ENCODE measurements around the gene ADAMTS2. TPM values are rescaled to one million over a fixed set of nuclear protein-coding genes. Genes with fewer than 3 reads are reported as not detected.

ADAMTS2 gene
- total and polyA plus RNA-seq, 4 experiments from 2014 or later: 0.07 TPM; not detected in 3

GRCh38 chr5:179233909-179234562 lies 111.2 kb downstream of the ADAMTS2 start:
- ChIA-PET POLR2A (ENCODE audit: partially characterized antibody) (no interaction called here), CTCF (ENCODE audit: partially characterized antibody) (no interaction called here)
- Histone ChIP-seq H3K9me3 (ENCODE audit: control insufficient read depth in 1 of 2, low read length in 2 of 2) (no peaks in the 10 kb centered on the region), H3K4me3 (ENCODE audit: low read length in 2 of 2) (no peak overlapping the region), H3K36me3 (ENCODE audit: insufficient read depth, low read length) (no peaks in the 10 kb centered on the region), H3K4me1 (ENCODE audit: insufficient read depth, low read length) (no peaks in the 10 kb centered on the region), H3K27me3 (ENCODE audit: insufficient read depth, low read length) (no peaks in the 10 kb centered on the region), H3K27ac (ENCODE audit: low read depth, low read length) (no peak overlapping the region)
- Mint-ChIP-seq H3K27me3 (peaks cover 1 to 4% of the 10 kb centered on the region in 2 donors), H3K27ac (no peak overlapping the region), H3K9me3 (peaks cover 0 to 14% (median 3%) of the 10 kb centered on the region in 8 donors), H3K36me3 (no peaks in the 10 kb centered on the region), H3K4me3 (no peak overlapping the region), H3K4me1 (no peaks in the 10 kb centered on the region)
- no peak for DNase-seq
- intact Hi-C loops (cut with micrococcal nuclease): no loop called here

- H3K36me3 ChIP-seq (ENCODE audit: insufficient read depth, low read length): no peaks in the 10 kb centered on the region
- DNase-seq: no peak
- H3K27me3 ChIP-seq (ENCODE audit: insufficient read depth, low read length): no peaks in the 10 kb centered on the region
- H3K4me1 ChIP-seq (ENCODE audit: insufficient read depth, low read length): no peaks in the 10 kb centered on the region
- H3K27me3 Mint-ChIP-seq: peaks cover 0 to 2% of the 10 kb centered on the region in 2 donors
- no peak overlapping the region for H3K27ac ChIP-seq (ENCODE audit: low read depth, low read length)
- H3K4me1 Mint-ChIP-seq: no peaks in the 10 kb centered on the region
- intact Hi-C loops (cut with micrococcal nuclease): no loop called here
- H3K27ac Mint-ChIP-seq: no peak overlapping the region
- peaks cover 0 to 11% (median 1%) of the 10 kb centered on the region in 8 donors for H3K9me3 Mint-ChIP-seq
- no peaks in the 10 kb centered on the region for H3K36me3 Mint-ChIP-seq
- no peak overlapping the region for H3K4me3 ChIP-seq (ENCODE audit: low read length in 2 of 2)
- no peaks in the 10 kb centered on the region for H3K9me3 ChIP-seq (ENCODE audit: control insufficient read depth in 1 of 2, low read length in 2 of 2)
- ChIA-PET POLR2A (ENCODE audit: partially characterized antibody) (no interaction called here), CTCF (ENCODE audit: partially characterized antibody) (no interaction called here)
- H3K4me3 Mint-ChIP-seq: no peak overlapping the region
Observed at GRCh38 chr5:179232091-179232735, 113.0 kb downstream of the ADAMTS2 start.

GRCh38 chr5:179231309-179231708 lies 114.0 kb downstream of the ADAMTS2 start:
- POLR2A ChIA-PET (ENCODE audit: partially characterized antibody): no interaction called here
- DNase-seq: no peak
- Mint-ChIP-seq H3K4me1 (no peaks in the 10 kb centered on the region), H3K27ac (no peak overlapping the region), H3K9me3 (peaks cover 0 to 6% (median under 1%) of the 10 kb centered on the region in 8 donors), H3K4me3 (no peak overlapping the region), H3K36me3 (no peaks in the 10 kb centered on the region), H3K27me3 (peaks cover 2 to 4% of the 10 kb centered on the region in 2 donors)
- CTCF ChIA-PET (ENCODE audit: partially characterized antibody): no interaction called here
- H3K4me3 ChIP-seq (ENCODE audit: low read length in 2 of 2): no peak overlapping the region
- no peaks in the 10 kb centered on the region for H3K27me3 ChIP-seq (ENCODE audit: insufficient read depth, low read length)
- H3K27ac ChIP-seq (ENCODE audit: low read depth, low read length): no peak overlapping the region
- H3K9me3 ChIP-seq (ENCODE audit: control insufficient read depth in 1 of 2, low read length in 2 of 2): no peaks in the 10 kb centered on the region
- H3K4me1 ChIP-seq (ENCODE audit: insufficient read depth, low read length): no peaks in the 10 kb centered on the region
- intact Hi-C loops (cut with micrococcal nuclease): no loop called here
- no peaks in the 10 kb centered on the region for H3K36me3 ChIP-seq (ENCODE audit: insufficient read depth, low read length)

- CTCF ChIA-PET (ENCODE audit: partially characterized antibody): no interaction called here
Observed at GRCh38 chr5:179230061-179230461, 115.2 kb downstream of the ADAMTS2 start.

GRCh38 chr5:179229331-179229831 lies 115.9 kb downstream of the ADAMTS2 start:
- no peaks in the 10 kb centered on the region for H3K36me3 ChIP-seq (ENCODE audit: insufficient read depth, low read length)
- Mint-ChIP-seq H3K4me1 (no peaks in the 10 kb centered on the region), H3K36me3 (no peaks in the 10 kb centered on the region), H3K27ac (no peak overlapping the region), H3K27me3 (peaks cover 0 to 4% of the 10 kb centered on the region in 2 donors), H3K9me3 (peaks cover 0 to 5% (median 0%) of the 10 kb centered on the region in 8 donors), H3K4me3 (no peak overlapping the region)
- H3K4me1 ChIP-seq (ENCODE audit: insufficient read depth, low read length): no peaks in the 10 kb centered on the region
- no peaks in the 10 kb centered on the region for H3K27me3 ChIP-seq (ENCODE audit: insufficient read depth, low read length)
- H3K9me3 ChIP-seq (ENCODE audit: control insufficient read depth in 1 of 2, low read length in 2 of 2): no peaks in the 10 kb centered on the region
- no peak overlapping the region for H3K27ac ChIP-seq (ENCODE audit: low read depth, low read length)
- H3K4me3 ChIP-seq (ENCODE audit: low read length in 2 of 2): no peak overlapping the region
- POLR2A ChIA-PET (ENCODE audit: partially characterized antibody): no interaction called here
- intact Hi-C loops (cut with micrococcal nuclease): no loop called here
- CTCF ChIA-PET (ENCODE audit: partially characterized antibody): no interaction called here
- DNase-seq: no peak

More at GRCh38 chr5:179230061-179230461, 115.2 kb downstream of the ADAMTS2 start:
- DNase-seq: no peak
- no peaks in the 10 kb centered on the region for H3K9me3 ChIP-seq (ENCODE audit: control insufficient read depth in 1 of 2, low read length in 2 of 2)
- peaks cover 2 to 4% of the 10 kb centered on the region in 2 donors for H3K27me3 Mint-ChIP-seq
- H3K4me1 Mint-ChIP-seq: no peaks in the 10 kb centered on the region
- H3K36me3 Mint-ChIP-seq: no peaks in the 10 kb centered on the region
- POLR2A ChIA-PET (ENCODE audit: partially characterized antibody): no interaction called here
- H3K27ac ChIP-seq (ENCODE audit: low read depth, low read length): no peak overlapping the region
- no peaks in the 10 kb centered on the region for H3K36me3 ChIP-seq (ENCODE audit: insufficient read depth, low read length)
- H3K27me3 ChIP-seq (ENCODE audit: insufficient read depth, low read length): no peaks in the 10 kb centered on the region
- no peaks in the 10 kb centered on the region for H3K4me1 ChIP-seq (ENCODE audit: insufficient read depth, low read length)
- peaks cover 0 to 1% (median 0%) of the 10 kb centered on the region in 8 donors for H3K9me3 Mint-ChIP-seq
- intact Hi-C loops (cut with micrococcal nuclease): no loop called here
- no peak overlapping the region for H3K27ac Mint-ChIP-seq
- no peak overlapping the region for H3K4me3 Mint-ChIP-seq
- no peak overlapping the region for H3K4me3 ChIP-seq (ENCODE audit: low read length in 2 of 2)

GRCh38 chr5:179228341-179229121 lies 116.7 kb downstream of the ADAMTS2 start:
- Mint-ChIP-seq H3K27me3 (peaks cover 0 to 4% of the 10 kb centered on the region in 2 donors), H3K4me1 (no peaks in the 10 kb centered on the region), H3K9me3 (peaks cover 0 to 7% (median under 1%) of the 10 kb centered on the region in 8 donors), H3K27ac (no peak overlapping the region), H3K4me3 (no peak overlapping the region), H3K36me3 (peaks cover 0 to 3% of the 10 kb centered on the region in 2 donors)
- H3K4me1 ChIP-seq (ENCODE audit: insufficient read depth, low read length): no peaks in the 10 kb centered on the region
- no peak overlapping the region for H3K4me3 ChIP-seq (ENCODE audit: low read length in 2 of 2)
- no peaks in the 10 kb centered on the region for H3K36me3 ChIP-seq (ENCODE audit: insufficient read depth, low read length)
- H3K27me3 ChIP-seq (ENCODE audit: insufficient read depth, low read length): no peaks in the 10 kb centered on the region
- POLR2A ChIA-PET (ENCODE audit: partially characterized antibody): no interaction called here
- intact Hi-C loops (cut with micrococcal nuclease): no loop called here
- CTCF ChIA-PET (ENCODE audit: partially characterized antibody): no interaction called here
- no peak for DNase-seq
- no peaks in the 10 kb centered on the region for H3K9me3 ChIP-seq (ENCODE audit: control insufficient read depth in 1 of 2, low read length in 2 of 2)
- H3K27ac ChIP-seq (ENCODE audit: low read depth, low read length): no peak overlapping the region

GRCh38 chr5:179227580-179228311 lies 117.5 kb downstream of the ADAMTS2 start:
- no peak overlapping the region for H3K4me3 Mint-ChIP-seq
- intact Hi-C loops (cut with micrococcal nuclease): no loop called here
- ChIA-PET POLR2A (ENCODE audit: partially characterized antibody) (no interaction called here), CTCF (ENCODE audit: partially characterized antibody) (no interaction called here)
- peaks cover 0 to 7% (median 4%) of the 10 kb centered on the region in 8 donors for H3K9me3 Mint-ChIP-seq
- H3K4me3 ChIP-seq (ENCODE audit: low read length in 2 of 2): no peak overlapping the region
- peaks cover 0 to 3% (median 0%) of the 10 kb centered on the region in 4 donors for H3K4me1 Mint-ChIP-seq
- H3K27me3 Mint-ChIP-seq: peaks cover 0 to 7% of the 10 kb centered on the region in 2 donors
- no peaks in the 10 kb centered on the region for H3K4me1 ChIP-seq (ENCODE audit: insufficient read depth, low read length)
- no peak for DNase-seq
- no peak overlapping the region for H3K27ac ChIP-seq (ENCODE audit: low read depth, low read length)
- H3K9me3 ChIP-seq (ENCODE audit: control insufficient read depth in 1 of 2, low read length in 2 of 2): no peaks in the 10 kb centered on the region
- H3K27me3 ChIP-seq (ENCODE audit: insufficient read depth, low read length): no peaks in the 10 kb centered on the region
- H3K36me3 ChIP-seq (ENCODE audit: insufficient read depth, low read length): no peaks in the 10 kb centered on the region
- H3K36me3 Mint-ChIP-seq: peaks cover 0 to 3% of the 10 kb centered on the region in 2 donors
- no peak overlapping the region for H3K27ac Mint-ChIP-seq

Measured in CD4-positive, alpha-beta memory T cell (primary cell).